ENCODE results near the gene GAS2L1.

The GAS2L1 gene

GRCh38 chr22:29305836-29306174, 645 bp upstream of the GAS2L1 start:
- ChIA-PET CTCF (interaction anchor here (0.5 to 1.9 kb wide), 10 partner anchors 9 to 1816 kb away, joined by 3 to 15 read pairs (median 4); no protein-coding TSS in a partner anchor), POLR2A (interaction anchor here (1.1 to 1.9 kb wide), 4 partner anchors 8 to 50 kb away, joined by 3 to 6 read pairs (median 4); partner anchors contain the start of gene RASL10A)
- no peak overlapping the region for H3K4me3 ChIP-seq (ENCODE audit: low read depth, low read length)
- H3K9me3 ChIP-seq (ENCODE audit: control insufficient read depth, insufficient read depth, low read depth, low read length), result no peaks in the 10 kb centered on the region
- peaks cover 0 to 13% of the 10 kb centered on the region in 2 experiments; a peak in 1 of 3 replicates for H3K36me3 ChIP-seq (ENCODE audit: control insufficient read depth in 2 of 2, insufficient read depth in 1 of 2, low read length in 2 of 2)
- TF ChIP-seq SCRT2 (tag by site-specific recombination; IDR thresholded peaks at IDR 0.05) (0 out of 2 replicates have a peak, but pooled peaks have one; percentile 11), ZBTB7A (tag by site-specific recombination; IDR thresholded peaks at IDR 0.05; ENCODE audit: low read depth) (no peak), TRIM28 (IDR thresholded peaks at IDR 0.05; ENCODE audit: borderline replicate concordance, low read length) (no peak), ZNF830 (tag by site-specific recombination; IDR thresholded peaks at IDR 0.05; ENCODE audit: low read depth) (no peak), ZNF132 (tag by site-specific recombination; IDR thresholded peaks at IDR 0.05; ENCODE audit: borderline replicate concordance) (no peak), KLF10 (tag by site-specific recombination; IDR thresholded peaks at IDR 0.05) (no peak), ZNF292 (tag by site-specific recombination; IDR thresholded peaks at IDR 0.05; ENCODE audit: borderline replicate concordance, low read depth) (no peak), ZNF10 (tag by site-specific recombination; IDR thresholded peaks at IDR 0.05) (no peak), ZNF214 (tag by site-specific recombination; IDR thresholded peaks at IDR 0.05; ENCODE audit: borderline replicate concordance) (no peak), ZBTB17 (tag by site-specific recombination; IDR thresholded peaks at IDR 0.05) (no peak), ZFHX2 (tag by site-specific recombination; conservative IDR thresholded peaks at IDR 0.05) (no peak), ZNF544 (tag by site-specific recombination; IDR thresholded peaks at IDR 0.05) (no peak), ZSCAN5A (tag by site-specific recombination; IDR thresholded peaks at IDR 0.05) (0 out of 2 replicates have a peak, but pooled peaks have one; percentile 6), ZNF677 (tag by site-specific recombination; IDR thresholded peaks at IDR 0.05) (no peak)
- no peak overlapping the region for H3K27ac ChIP-seq (ENCODE audit: extremely low read depth, low read depth, low read length)
- peaks cover 2% of the 10 kb centered on the region; the same call in 1 of the 2 replicates for H3K4me1 ChIP-seq (ENCODE audit: control insufficient read depth, insufficient read depth, low read length)

DNA sequence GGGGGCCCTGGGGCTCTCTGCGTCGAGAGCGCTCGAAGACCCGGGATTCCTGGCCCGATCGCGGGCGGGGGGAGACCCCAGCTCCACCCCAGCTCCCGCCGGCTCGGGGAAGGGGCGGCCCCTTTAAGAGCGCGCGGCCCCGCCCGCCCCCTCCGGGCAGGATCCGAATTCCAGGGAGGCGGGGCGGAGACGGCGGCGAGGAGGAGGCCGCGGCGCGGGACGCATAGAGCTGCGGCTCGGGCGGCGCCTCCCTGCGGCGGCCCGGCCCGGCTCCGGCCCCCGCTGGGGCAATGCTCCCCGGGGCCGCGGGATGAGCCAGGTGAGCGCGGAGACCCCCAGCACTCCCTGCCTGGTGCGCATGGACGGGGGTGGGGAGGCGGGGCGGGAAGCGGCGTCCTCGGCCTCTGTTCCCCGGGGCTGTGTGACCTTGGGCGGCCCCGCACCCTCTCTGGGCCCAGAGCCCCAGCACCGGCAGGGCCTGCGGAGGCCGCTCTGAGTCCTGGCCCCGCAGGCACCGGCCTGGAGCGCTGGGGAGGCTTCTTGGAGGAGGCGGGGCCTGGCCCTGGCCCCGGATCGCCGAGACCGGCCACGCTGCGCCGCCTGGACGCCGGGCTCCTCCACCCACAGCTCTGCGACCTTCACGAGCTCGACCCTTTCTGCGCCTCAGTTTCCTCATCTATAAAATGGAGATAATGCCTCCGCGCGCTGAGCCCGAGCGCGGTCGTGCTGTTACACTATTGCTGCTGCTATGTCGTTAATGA, 565 bp downstream of the GAS2L1 start:
- peak overlapping the region; percentile 50 for H3K4me3 ChIP-seq (ENCODE audit: low read depth, low read length)
- ChIA-PET POLR2A (interaction anchor here (1.0 to 1.9 kb wide), 7 partner anchors 8 to 57 kb away, joined by 3 to 6 read pairs (median 3); partner anchors contain the start of gene RASL10A), CTCF (interaction anchor here (1.0 to 1.9 kb wide), 5 partner anchors 12 to 93 kb away, joined by 3 to 15 read pairs (median 5); no protein-coding TSS in a partner anchor)
- peaks cover 8% of the 10 kb centered on the region; the same call in 1 of the 2 replicates for H3K4me1 ChIP-seq (ENCODE audit: control insufficient read depth, insufficient read depth, low read length)
- H3K36me3 ChIP-seq (ENCODE audit: control insufficient read depth in 2 of 2, insufficient read depth in 1 of 2, low read length in 2 of 2), result peaks cover 0 to under 1% of the 10 kb centered on the region in 2 experiments; a peak in 1 of 3 replicates
- H3K27ac ChIP-seq (ENCODE audit: extremely low read depth, low read depth, low read length), result peak overlapping the region; percentile 94
- no peaks in the 10 kb centered on the region for H3K9me3 ChIP-seq (ENCODE audit: control insufficient read depth, insufficient read depth, low read depth, low read length)
- TF ChIP-seq AEBP2 (tag by site-specific recombination; IDR thresholded peaks at IDR 0.05; ENCODE audit: borderline replicate concordance) (no peak), ZNF175 (tag by site-specific recombination; IDR thresholded peaks at IDR 0.05) (no peak), MYNN (tag by site-specific recombination; IDR thresholded peaks at IDR 0.05; ENCODE audit: borderline replicate concordance) (no peak), ZNF146 (tag by site-specific recombination; IDR thresholded peaks at IDR 0.05) (no peak), ZSCAN23 (tag by site-specific recombination; IDR thresholded peaks at IDR 0.05) (no peak), ZSCAN16 (tag by site-specific recombination; IDR thresholded peaks at IDR 0.05) (no peak), ZNF571 (tag by site-specific recombination; IDR thresholded peaks at IDR 0.05) (no peak), ZNF791 (tag by site-specific recombination; IDR thresholded peaks at IDR 0.05) (no peak), ZNF48 (tag by site-specific recombination; IDR thresholded peaks at IDR 0.05) (no peak), ZNF23 (tag by site-specific recombination; IDR thresholded peaks at IDR 0.05; ENCODE audit: borderline replicate concordance) (no peak), ZNF391 (tag by site-specific recombination; IDR thresholded peaks at IDR 0.05; ENCODE audit: borderline replicate concordance, low read depth) (no peak), ZNF747 (tag by site-specific recombination; IDR thresholded peaks at IDR 0.05) (no peak), YY1 (tag by site-specific recombination; IDR thresholded peaks at IDR 0.05) (no peak), ZNF398 (tag by site-specific recombination; IDR thresholded peaks at IDR 0.05) (peak; percentile 5; the same call in 1 of the 2 replicates), BCL11B (tag by site-specific recombination; IDR thresholded peaks at IDR 0.05; ENCODE audit: low read depth) (no peak), ZNF704 (tag by site-specific recombination; IDR thresholded peaks at IDR 0.05) (no peak)

Measured in HEK293 (cell line).